ENCODE data around the gene KCNJ6.
"Not testable (repeated sequence)": the region's sequence is repeated elsewhere in the genome, so short reads cannot be mapped to it uniquely, and the experiment has no call there.

The KCNJ6 gene

DNA sequence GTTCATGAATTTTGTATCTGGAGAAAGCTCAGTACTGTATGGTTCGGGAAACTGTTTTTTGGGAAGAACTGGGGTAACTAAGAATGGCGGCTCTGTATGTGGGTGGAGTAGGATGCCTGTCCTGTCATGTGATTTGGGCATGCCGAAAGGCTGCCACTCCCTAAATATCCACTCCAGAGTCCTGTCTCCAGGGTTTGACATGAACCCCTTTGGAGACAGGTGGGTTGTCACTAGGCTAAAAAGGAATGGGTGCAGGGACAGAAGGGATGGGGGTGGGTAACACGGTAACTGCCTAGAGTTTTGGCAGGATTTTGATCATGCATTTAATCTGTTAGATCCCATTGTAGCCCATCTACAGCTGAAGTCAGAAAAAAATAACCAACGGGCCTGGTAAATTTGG is 150.1 kb downstream of the KCNJ6 start:
- DNase-seq = no peak

GRCh38 chr21:37765221-37765900 is 150.9 kb downstream of the KCNJ6 start:
- DNase-seq = no peak

DNA sequence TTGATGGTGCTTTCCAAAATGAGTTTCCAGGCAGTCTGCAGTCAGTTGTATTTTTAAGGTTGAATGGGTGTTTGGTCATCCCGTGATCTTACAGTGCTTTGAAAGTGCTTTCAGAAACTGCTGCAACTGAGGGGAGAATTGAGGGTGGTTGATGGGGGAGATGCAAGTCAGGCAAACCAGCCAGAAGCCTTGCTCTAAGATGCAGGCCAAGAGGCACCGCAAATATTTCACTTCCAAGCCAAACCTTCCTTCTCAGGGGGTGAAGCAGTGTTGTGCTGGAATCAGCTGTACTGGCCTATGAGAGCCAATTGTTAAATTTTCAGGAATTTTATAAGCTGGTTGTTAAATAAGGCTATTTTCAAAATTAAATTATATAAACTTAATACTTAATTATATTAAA is 151.6 kb downstream of the KCNJ6 start:
- no peak for DNase-seq

DNA sequence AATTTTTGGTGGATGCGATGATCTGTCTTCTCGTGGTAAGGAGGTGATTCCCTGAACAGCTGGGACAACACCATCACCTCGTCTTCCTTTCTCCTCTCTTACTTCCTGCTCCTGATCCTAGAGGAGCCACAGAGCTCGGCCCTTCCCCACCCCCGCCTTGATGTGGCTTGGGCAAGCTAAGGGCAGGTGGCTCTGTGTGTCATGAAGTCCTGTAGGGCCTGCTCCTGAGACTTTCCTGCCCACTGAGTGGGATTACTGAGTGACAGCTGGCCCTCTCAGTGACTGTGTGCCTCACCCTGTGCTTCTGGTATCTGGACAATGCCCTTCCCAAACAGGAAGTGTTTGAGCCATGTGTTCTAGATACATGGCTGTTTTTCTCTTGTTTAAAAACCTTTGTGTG is 153.0 kb downstream of the KCNJ6 start:
- no peak for DNase-seq

DNA sequence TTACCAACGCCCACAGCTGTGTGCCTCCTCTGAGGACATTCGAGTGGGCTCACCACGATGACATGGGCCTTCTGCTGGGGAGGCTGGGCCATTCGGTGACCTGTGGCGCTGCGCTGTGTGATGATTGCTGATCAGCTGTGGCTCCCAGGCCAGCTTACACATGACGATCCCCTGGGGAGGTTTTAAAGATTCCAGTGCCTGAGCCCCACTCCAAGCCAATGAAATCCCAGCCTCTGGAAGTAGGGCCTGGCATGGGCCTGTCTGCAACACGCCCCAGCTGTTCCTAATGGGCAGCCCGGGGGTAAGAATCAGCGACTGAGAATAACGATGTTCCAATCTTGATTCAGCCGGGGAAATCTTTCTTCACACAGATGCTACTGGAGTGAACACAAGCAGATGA is 153.7 kb downstream of the KCNJ6 start:
- no peak for DNase-seq

GRCh38 chr21:37761406-37761805 is 154.9 kb downstream of the KCNJ6 start:
- DNase-seq = not testable (repeated sequence)

DNA sequence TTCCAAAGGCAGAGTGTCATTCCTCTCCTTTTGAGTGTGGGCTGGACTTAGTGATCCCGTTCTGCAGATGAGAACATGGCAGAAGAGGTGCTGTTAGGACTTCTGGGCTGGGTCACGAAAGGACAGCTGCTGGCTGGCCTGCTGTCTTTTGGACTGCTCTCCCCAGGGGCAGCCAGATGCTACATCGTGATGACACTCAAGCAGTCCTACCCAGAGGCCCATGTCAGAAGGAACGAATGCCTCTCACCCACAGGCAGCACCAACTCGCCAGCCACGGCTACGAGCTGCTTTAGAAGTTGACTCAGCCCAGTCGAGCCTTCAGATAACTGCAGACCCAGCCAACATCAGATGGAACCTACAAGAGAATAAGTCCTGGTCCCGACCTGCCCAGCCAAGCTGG is 156.5 kb downstream of the KCNJ6 start:
- DNase-seq = no peak

DNA sequence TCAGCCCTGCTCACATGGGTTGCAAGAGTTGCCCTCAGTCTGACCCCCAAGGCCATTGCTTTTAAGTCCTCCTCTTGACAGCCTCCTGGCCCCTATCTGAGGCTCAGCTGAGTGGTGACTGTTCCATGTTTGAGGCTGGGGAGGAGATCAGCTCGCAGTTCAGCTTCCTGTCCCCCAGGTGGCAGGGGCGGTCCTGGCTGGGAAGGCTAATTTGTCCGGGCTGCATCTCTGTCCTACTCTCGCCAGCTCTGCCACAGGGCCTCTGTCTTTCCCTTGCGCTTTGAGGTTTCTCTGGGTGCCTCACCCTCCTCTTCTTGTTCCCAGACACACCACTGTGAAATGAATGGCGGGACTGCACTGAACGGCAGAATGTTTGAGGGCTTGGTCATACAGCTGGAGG is 157.3 kb downstream of the KCNJ6 start:
- DNase-seq = peak; percentile 15

GRCh38 chr21:37757606-37758376 is 158.5 kb downstream of the KCNJ6 start:
- DNase-seq = no peak

GRCh38 chr21:37753122-37753599 is 163.1 kb downstream of the KCNJ6 start:
- DNase-seq = no peak

DNA sequence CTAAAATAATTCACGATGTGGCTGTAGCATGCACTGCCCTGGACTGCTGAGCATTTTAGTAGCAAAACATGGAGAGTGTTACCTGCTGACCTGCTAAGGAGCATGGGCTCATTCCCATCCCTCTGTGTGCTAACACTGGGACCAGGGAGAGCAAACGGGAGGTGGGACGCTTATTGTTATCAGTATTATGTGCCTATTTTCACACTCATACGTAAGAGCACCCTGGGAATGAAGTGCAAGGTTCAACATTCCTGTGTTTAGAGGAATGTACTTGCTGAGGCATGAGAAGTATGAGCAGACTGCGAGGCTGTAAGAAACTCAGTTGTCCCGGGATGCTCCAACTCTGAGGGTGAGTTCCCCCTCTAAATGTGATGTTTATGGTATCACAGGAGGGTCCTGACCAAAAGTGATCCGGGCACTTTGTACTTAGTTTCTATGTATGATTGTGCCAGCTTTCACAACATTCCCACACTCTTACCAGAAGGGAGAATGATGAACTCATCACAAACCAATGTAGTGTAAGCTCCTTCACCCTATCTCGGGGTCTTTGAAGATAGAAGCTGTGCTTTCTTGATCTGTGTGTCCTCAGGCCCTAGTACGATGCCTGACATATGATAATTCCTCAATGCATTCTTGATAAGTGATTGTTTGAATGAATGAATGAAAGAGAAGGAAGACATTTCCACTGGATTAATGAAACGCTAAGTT is 164.8 kb downstream of the KCNJ6 start:
- DNase-seq = no peak

DNA sequence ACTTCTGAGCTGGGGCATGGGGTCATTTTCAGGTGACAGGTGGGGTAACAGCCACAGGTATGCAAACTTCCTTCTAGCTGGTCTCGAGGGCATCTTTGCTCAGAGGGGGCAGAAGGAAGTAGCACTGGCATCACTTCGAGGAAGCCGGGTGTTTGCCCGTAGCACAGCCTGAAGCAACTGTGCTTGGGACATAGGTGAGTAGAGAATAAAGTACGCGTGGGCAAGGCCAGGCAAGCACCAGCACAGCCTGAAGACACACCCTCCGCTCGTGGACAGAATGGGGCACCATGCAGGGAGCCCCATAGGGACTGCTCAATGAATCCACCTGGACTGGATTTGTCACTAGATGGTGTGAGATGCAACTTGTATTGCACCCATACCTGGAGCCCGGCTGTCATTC is 167.1 kb downstream of the KCNJ6 start:
- DNase-seq = no peak

DNA sequence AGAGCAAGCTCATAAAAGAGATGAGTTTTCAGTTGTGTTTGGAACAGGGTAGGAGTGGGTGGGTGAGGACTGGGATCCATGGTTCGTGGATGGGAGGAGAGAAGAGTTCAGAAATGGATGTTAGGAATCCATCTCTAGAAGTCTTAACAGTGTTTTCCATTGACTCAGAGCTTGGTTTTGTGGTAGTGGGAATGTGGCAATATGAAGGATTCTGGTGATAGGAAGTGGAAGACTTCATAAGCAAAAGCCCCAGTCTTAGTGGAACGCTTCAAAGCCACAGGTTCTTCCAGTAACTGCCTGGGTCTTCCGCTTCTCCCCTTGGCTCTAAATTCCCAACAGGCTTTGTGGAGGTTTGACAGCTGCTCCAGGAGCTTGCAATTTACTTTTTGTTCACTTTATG is 167.9 kb downstream of the KCNJ6 start:
- DNase-seq = no peak

DNA sequence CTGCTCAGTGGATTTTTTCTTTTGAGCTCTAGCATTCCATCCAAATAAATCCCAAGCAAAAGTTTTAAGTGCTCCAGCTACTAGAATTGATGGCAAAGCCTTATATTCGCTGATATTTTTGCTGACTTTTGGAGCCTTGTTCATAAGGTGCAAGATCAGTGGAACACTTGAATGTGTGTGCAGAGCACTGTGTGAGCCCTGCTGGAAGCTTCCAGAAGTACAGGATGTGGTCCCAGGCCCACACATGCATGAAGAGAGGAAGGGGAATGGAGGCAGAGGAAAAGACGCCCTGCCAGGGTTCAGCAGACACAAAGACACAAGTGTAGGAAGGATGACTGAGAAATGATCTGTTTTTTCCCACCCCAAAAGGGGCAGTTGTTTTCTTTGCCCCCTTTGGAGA is 169.4 kb downstream of the KCNJ6 start:
- DNase-seq = no peak

GRCh38 chr21:37744551-37744950 is 171.7 kb downstream of the KCNJ6 start:
- DNase-seq = no peak

DNA sequence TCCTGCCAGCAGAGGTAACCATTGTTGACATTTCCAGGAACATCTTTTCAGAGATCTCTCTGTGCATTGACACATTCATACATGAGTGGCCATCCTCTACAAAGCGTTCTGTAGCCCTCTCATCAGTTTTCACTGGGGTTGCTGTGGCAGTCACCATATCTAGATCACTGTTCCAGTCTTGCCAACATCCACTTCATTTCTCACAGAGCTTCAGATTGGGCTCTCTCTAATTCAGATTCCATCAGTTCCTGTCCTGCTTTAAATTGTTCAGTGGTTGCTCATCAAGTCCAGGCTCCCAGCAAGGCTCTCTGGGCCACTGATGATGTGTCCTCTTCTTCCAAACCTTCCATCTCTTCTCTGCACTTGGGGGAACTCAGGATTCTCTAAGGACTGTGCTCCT is 173.7 kb downstream of the KCNJ6 start:
- DNase-seq = no peak

DNA sequence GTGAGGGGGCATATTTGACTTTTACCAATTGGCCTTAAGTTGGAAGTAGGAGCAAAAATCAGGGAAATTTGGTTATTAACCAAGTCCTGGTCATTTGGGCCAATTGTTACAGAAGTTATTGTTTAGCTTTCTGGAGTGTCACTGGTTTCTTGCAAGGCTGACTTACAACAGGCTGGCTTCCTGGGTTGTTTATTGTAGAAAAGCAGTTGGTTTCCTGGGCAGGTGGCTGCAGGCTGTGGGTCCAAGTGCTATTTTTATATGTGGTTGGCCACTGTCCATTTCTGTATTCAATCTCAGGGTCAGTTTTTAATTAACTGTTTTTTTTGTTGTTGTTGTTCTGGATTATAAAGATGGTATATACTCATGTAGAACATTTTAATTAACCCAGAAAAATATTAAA is 174.1 kb downstream of the KCNJ6 start:
- no peak for DNase-seq

- no peak for DNase-seq
Measured at GRCh38 chr21:37737996-37738395, 178.3 kb downstream of the KCNJ6 start.

DNA sequence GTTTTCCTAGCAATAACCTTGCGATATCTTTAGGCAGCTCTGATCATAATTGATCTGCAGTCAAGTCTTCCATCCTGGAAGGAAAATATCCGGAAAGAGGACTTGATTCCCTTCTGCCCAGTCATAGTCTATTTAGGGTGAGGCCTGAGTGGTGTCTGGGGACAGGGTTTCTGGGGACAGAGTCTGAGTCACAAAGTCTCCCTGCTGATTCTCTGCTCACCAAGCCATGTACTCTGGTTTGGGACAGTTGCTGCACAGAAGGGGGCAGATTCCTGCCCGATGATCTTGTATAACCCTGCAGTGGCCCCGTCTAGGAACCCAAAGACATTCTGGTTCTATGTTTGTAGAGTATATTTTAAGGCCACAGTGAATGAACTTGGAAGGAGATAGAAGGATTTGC is 178.8 kb downstream of the KCNJ6 start:
- DNase-seq = no peak

DNA sequence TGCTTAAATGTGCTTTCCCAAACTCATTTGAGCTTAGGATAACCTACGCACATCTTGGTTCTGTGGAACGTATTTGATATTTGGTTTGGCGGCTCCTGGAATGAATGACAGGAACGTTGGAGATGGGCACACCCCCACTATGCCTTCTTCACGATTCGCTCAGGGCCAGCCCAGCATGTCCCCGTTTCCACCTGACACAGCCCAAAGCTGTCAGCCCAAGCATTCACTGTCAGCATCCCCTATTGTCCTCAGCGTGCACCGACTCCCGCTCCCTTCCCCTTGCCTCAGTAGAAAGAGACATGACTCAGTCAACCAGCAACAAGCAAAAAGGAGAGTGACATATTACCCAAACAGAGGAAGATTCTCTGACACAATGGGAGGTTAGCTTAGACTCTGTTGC is 181.4 kb downstream of the KCNJ6 start:
- no peak for DNase-seq

- DNase-seq = no peak
Measured at GRCh38 chr21:37732927-37733326, 183.3 kb downstream of the KCNJ6 start.

GRCh38 chr21:37724201-37724600 is 192.1 kb downstream of the KCNJ6 start:
- no peak for DNase-seq

GRCh38 chr21:37717534-37717933 is 198.7 kb downstream of the KCNJ6 start:
- DNase-seq = no peak

- DNase-seq = not testable (repeated sequence)
Measured at GRCh38 chr21:37712569-37712934, 203.7 kb downstream of the KCNJ6 start.
